ENCODE results near the gene SH3TC1.

DNA sequence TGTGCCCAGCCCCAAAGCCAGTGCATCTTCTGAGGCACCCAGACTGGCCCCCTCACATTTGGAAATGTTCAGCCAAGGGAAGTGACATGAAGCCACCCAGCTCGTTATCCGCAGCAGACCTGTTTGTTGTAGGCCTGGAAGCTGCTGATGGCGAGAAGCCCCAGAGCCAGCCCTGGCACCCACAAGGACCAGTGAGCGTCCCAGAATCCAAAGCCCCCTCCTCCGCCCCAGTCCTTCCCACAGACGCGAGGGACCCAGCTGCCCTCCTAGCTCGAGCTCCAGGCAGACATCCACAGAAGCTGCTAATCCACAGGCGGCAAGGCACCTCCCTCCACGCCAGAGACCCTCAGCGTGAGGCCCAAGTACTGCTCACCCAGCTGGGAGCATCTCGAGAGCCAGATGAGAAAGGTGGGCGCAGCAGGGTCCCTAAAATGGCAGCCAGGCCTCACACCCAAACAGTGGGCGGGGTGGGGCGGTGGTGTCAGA lies 47.9 kb upstream of the SH3TC1 start:
- TF ChIP-seq, protein P1, sequence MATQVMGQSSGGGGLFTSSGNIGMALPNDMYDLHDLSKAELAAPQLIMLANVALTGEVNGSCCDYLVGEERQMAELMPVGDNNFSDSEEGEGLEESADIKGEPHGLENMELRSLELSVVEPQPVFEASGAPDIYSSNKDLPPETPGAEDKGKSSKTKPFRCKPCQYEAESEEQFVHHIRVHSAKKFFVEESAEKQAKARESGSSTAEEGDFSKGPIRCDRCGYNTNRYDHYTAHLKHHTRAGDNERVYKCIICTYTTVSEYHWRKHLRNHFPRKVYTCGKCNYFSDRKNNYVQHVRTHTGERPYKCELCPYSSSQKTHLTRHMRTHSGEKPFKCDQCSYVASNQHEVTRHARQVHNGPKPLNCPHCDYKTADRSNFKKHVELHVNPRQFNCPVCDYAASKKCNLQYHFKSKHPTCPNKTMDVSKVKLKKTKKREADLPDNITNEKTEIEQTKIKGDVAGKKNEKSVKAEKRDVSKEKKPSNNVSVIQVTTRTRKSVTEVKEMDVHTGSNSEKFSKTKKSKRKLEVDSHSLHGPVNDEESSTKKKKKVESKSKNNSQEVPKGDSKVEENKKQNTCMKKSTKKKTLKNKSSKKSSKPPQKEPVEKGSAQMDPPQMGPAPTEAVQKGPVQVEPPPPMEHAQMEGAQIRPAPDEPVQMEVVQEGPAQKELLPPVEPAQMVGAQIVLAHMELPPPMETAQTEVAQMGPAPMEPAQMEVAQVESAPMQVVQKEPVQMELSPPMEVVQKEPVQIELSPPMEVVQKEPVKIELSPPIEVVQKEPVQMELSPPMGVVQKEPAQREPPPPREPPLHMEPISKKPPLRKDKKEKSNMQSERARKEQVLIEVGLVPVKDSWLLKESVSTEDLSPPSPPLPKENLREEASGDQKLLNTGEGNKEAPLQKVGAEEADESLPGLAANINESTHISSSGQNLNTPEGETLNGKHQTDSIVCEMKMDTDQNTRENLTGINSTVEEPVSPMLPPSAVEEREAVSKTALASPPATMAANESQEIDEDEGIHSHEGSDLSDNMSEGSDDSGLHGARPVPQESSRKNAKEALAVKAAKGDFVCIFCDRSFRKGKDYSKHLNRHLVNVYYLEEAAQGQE (IDR thresholded peaks at IDR 0.05; ENCODE audit: insufficient replicate concordance, low read depth) = no peak
- TF ChIP-seq, protein P2, sequence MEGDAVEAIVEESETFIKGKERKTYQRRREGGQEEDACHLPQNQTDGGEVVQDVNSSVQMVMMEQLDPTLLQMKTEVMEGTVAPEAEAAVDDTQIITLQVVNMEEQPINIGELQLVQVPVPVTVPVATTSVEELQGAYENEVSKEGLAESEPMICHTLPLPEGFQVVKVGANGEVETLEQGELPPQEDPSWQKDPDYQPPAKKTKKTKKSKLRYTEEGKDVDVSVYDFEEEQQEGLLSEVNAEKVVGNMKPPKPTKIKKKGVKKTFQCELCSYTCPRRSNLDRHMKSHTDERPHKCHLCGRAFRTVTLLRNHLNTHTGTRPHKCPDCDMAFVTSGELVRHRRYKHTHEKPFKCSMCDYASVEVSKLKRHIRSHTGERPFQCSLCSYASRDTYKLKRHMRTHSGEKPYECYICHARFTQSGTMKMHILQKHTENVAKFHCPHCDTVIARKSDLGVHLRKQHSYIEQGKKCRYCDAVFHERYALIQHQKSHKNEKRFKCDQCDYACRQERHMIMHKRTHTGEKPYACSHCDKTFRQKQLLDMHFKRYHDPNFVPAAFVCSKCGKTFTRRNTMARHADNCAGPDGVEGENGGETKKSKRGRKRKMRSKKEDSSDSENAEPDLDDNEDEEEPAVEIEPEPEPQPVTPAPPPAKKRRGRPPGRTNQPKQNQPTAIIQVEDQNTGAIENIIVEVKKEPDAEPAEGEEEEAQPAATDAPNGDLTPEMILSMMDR (IDR thresholded peaks at IDR 0.05; ENCODE audit: insufficient read depth, low read length) = no peak
